CD14-positive monocyte (primary cell): ENCODE measurements around the gene OR2H2. TPM values are rescaled to one million over a fixed set of nuclear protein-coding genes. Genes with fewer than 3 reads are reported as not detected.

Source experiments
- DNase-seq, 3 donors: peaks; one replicate each; pipeline ENCODE4 v3.0.0-alpha.2; 2011 to 2022
- H2AFZ ChIP-seq: 2 replicates; pipeline ENCODE4 v1.6.0; 2012; ENCODE audit warnings: mild to moderate bottlenecking, low read depth, low read length, inconsistent platforms; ENCODE audit not compliant: insufficient read depth, poor library complexity, severe bottlenecking
- H3K27ac ChIP-seq, 2 donors: 1 replicate in 1 of 2; 2 replicates in 1 of 2; pipeline ENCODE4 v1.5.1; 2012 to 2013; ENCODE audit warnings: low read length in 2 of 2, control low read depth in 1 of 2, inconsistent platforms in 1 of 2, low read depth in 1 of 2, mild to moderate bottlenecking in 1 of 2
- H3K27me3 ChIP-seq, 2 donors: one replicate each; pipeline versions ENCODE4 v1.6.0 to v1.6.1; 2011 to 2013; ENCODE audit warnings: low read length in 2 of 2; ENCODE audit not compliant: control insufficient read depth in 2 of 2, insufficient read depth in 2 of 2
- H3K36me3 ChIP-seq, 2 donors: replicated peaks in 1 of 2; 1 replicate in 1 of 2; 2 replicates in 1 of 2; pipeline versions ENCODE4 v1.5.1 to v1.6.1; 2012 to 2013; ENCODE audit warnings: low read length in 2 of 2, control low read depth in 1 of 2, inconsistent platforms in 1 of 2, mild to moderate bottlenecking in 1 of 2; ENCODE audit not compliant: insufficient read depth in 2 of 2, control insufficient read depth in 1 of 2
- H3K4me1 ChIP-seq, 2 donors: 1 replicate in 1 of 2; 2 replicates in 1 of 2; pipeline versions ENCODE4 v1.5.1 to v1.6.1; 2012 to 2013; ENCODE audit warnings: low read length in 2 of 2, control low read depth in 1 of 2, inconsistent platforms in 1 of 2, mild to moderate bottlenecking in 1 of 2, moderate library complexity in 1 of 2; ENCODE audit not compliant: insufficient read depth in 2 of 2, control insufficient read depth in 1 of 2
- H3K4me2 ChIP-seq: replicated peaks from 2 replicates; pipeline ENCODE3; 2012; ENCODE audit warnings: low read length, moderate library complexity, mild to moderate bottlenecking; ENCODE audit not compliant: poor library complexity, severe bottlenecking; ENCODE audit errors: extremely low read depth
- H3K4me3 ChIP-seq, 3 experiments: fragments of 200-600 bp in 1 of 3; sonication (generic) in 1 of 3; replicated peaks in 1 of 3; 1 replicate in 2 of 3; 2 replicates in 1 of 3; pipeline ENCODE4 v1.5.1; 2011 to 2013; ENCODE audit warnings: low read length in 3 of 3, mild to moderate bottlenecking in 3 of 3, control low read depth in 2 of 3, low read depth in 2 of 3, inconsistent platforms in 1 of 3, moderate library complexity in 1 of 3
- H3K79me2 ChIP-seq: 2 replicates; pipeline ENCODE4 v1.6.0; 2012; ENCODE audit warnings: mild to moderate bottlenecking, control low read depth, inconsistent platforms, low read length, moderate library complexity; ENCODE audit not compliant: insufficient read depth
- H3K9ac ChIP-seq: 2 replicates; pipeline ENCODE4 v1.6.0; 2017; ENCODE audit warnings: low read length, mild to moderate bottlenecking; ENCODE audit not compliant: insufficient read depth, poor library complexity, severe bottlenecking
- H3K9me3 ChIP-seq, 2 donors: replicated peaks in 1 of 2; 1 replicate in 1 of 2; 2 replicates in 1 of 2; pipeline versions ENCODE4 v1.5.1 to v1.6.1; 2012 to 2013; ENCODE audit warnings: low read length in 2 of 2, control low read depth in 1 of 2; ENCODE audit not compliant: control insufficient read depth in 1 of 2, insufficient read depth in 1 of 2
- H4K20me1 ChIP-seq: 2 replicates; pipeline ENCODE4 v1.6.0; 2012; ENCODE audit warnings: mild to moderate bottlenecking, low read length, control low read depth, moderate library complexity; ENCODE audit not compliant: insufficient read depth
- H3K27ac Mint-ChIP-seq, 7 donors: one replicate each; pipeline ENCODE4 v1.8.0; 2020; ENCODE audit warnings: mild to moderate bottlenecking in 7 of 7, mixed read lengths in 7 of 7, moderate library complexity in 6 of 7, inconsistent platforms in 2 of 7
- H3K27me3 Mint-ChIP-seq, 3 donors: one replicate each; pipeline ENCODE4 v1.8.0; 2021 to 2022; ENCODE audit warnings: low read depth in 3 of 3, mild to moderate bottlenecking in 3 of 3, mixed read lengths in 3 of 3, moderate library complexity in 3 of 3, inconsistent platforms in 1 of 3
- H3K36me3 Mint-ChIP-seq, 2 donors: one replicate each; pipeline ENCODE4 v1.8.0; 2020; ENCODE audit warnings: mixed read lengths in 2 of 2, inconsistent platforms in 1 of 2, mild to moderate bottlenecking in 1 of 2
- H3K4me1 Mint-ChIP-seq: one replicate; pipeline ENCODE4 v1.8.0; 2020; ENCODE audit warnings: mild to moderate bottlenecking, mixed read lengths
- H3K4me3 Mint-ChIP-seq, 2 donors: one replicate each; pipeline ENCODE4 v1.8.0; 2020; ENCODE audit warnings: mild to moderate bottlenecking in 2 of 2, mixed read lengths in 2 of 2, moderate library complexity in 1 of 2
- H3K9me3 Mint-ChIP-seq, 7 donors: one replicate each; pipeline ENCODE4 v1.8.0; 2020 to 2022; ENCODE audit warnings: mixed read lengths in 7 of 7, mild to moderate bottlenecking in 6 of 7, moderate library complexity in 6 of 7, inconsistent platforms in 2 of 7
- CTCF ChIP-seq: fragments of 200-600 bp; IDR thresholded peaks from one replicate; pipeline ENCODE4 v1.8.0; 2022; ENCODE audit warnings: antibody characterized with exemption, mild to moderate bottlenecking
- WGBS: methylation state at CpG from one replicate; pipeline ENCODE4 v1.1.5; 2013; ENCODE audit warnings: missing lambda C conversion rate; ENCODE audit not compliant: insufficient coverage; 5-methylcytosine and 5-hydroxymethylcytosine counted together
- intact Hi-C, 2 donors: fragments of 100-400 bp; cut with micrococcal nuclease; formaldehyde crosslinking; loops; one replicate each; pipeline versions ENCODE4 v1.15.0 to v1.15.1; 2023
- polyA plus RNA-seq, 3 donors: library from polyadenylated mRNA; depleted of rRNA in 1 of 3; unstranded in 2 of 3; stranded (reverse) in 1 of 3; fragments of 300-500 nt in 2 of 3; fragments of >200 nt in 1 of 3; fragmentation: Illumina TruSeq in 2 of 3; gene quantifications; 1 replicate in 2 of 3; 2 replicates in 1 of 3; pipeline ENCODE4 v1.2.3, GENCODE V29; 2012 to 2021

The OR2H2 gene
- polyA plus RNA-seq, 3 donors, result not detected

- no peak overlapping the region for H3K4me2 ChIP-seq
- no peak for TF ChIP-seq CTCF
- no peaks in the 10 kb centered on the region for H3K4me1 ChIP-seq
- H3K9ac ChIP-seq, result no peak overlapping the region
- H3K27ac ChIP-seq, result no peak overlapping the region
- no peak for DNase-seq
- Mint-ChIP-seq H3K4me3 (no peak overlapping the region), H3K27ac (no peak overlapping the region), H3K4me1 (peaks cover 8% of the 10 kb centered on the region), H3K27me3 (peaks cover 8 to 13% (median 12%) of the 10 kb centered on the region in 3 donors), H3K36me3 (no peaks in the 10 kb centered on the region), H3K9me3 (peaks cover 0 to 3% (median 0%) of the 10 kb centered on the region in 7 donors)
- peaks cover under 1 to 13% of the 10 kb centered on the region in 2 donors for H3K27me3 ChIP-seq
- H3K79me2 ChIP-seq, result no peaks in the 10 kb centered on the region
- H3K36me3 ChIP-seq, result no peaks in the 10 kb centered on the region
- intact Hi-C loops, result no loop called here
- H3K9me3 ChIP-seq, result no peaks in the 10 kb centered on the region
- no peaks in the 10 kb centered on the region for H4K20me1 ChIP-seq
- H3K4me3 ChIP-seq, result no peak overlapping the region
- no peak overlapping the region for H2AFZ ChIP-seq
Observed at GRCh38 chr6:29564875-29565274, 20.0 kb upstream of the OR2H2 start.

- no peak for DNase-seq
- no peaks in the 10 kb centered on the region for H3K9me3 ChIP-seq
- H3K4me1 Mint-ChIP-seq, result peaks cover 8% of the 10 kb centered on the region
Observed at GRCh38 chr6:29566856-29567255, 18.1 kb upstream of the OR2H2 start.

More at GRCh38 chr6:29566856-29567255, 18.1 kb upstream of the OR2H2 start:
- no peak overlapping the region for H3K4me2 ChIP-seq
- Mint-ChIP-seq H3K27ac (no peak overlapping the region), H3K9me3 (peaks cover 0 to 3% (median 2%) of the 10 kb centered on the region in 7 donors), H3K36me3 (no peaks in the 10 kb centered on the region), H3K27me3 (peaks cover 6 to 8% (median 7%) of the 10 kb centered on the region in 3 donors), H3K4me3 (no peak overlapping the region)
- H3K79me2 ChIP-seq, result no peaks in the 10 kb centered on the region
- no peak overlapping the region for H2AFZ ChIP-seq
- H3K36me3 ChIP-seq, result no peaks in the 10 kb centered on the region
- peaks cover 0 to under 1% of the 10 kb centered on the region in 2 donors for H3K27me3 ChIP-seq
- no peak overlapping the region for H3K9ac ChIP-seq
- H4K20me1 ChIP-seq, result no peaks in the 10 kb centered on the region
- H3K4me1 ChIP-seq, result no peaks in the 10 kb centered on the region
- TF ChIP-seq CTCF, result no peak
- no peak overlapping the region for H3K4me3 ChIP-seq
- intact Hi-C loops, result no loop called here
- whole genome bisulfite sequencing, result 90% methylated on average over 2 of the region's 5 CpGs
- no peak overlapping the region for H3K27ac ChIP-seq
